Rectal smooth muscle tissue (tissue), 1 donor: Measurements from ENCODE around the gene NOD2.

Source experiments
- H3K27ac ChIP-seq: one replicate; pipeline ENCODE4 v1.7.0; 2013; ENCODE audit warnings: low read depth, low read length, inconsistent platforms
- H3K27me3 ChIP-seq: one replicate; pipeline ENCODE4 v1.7.0; 2013; ENCODE audit warnings: low read length; ENCODE audit not compliant: control insufficient read depth, insufficient read depth
- H3K36me3 ChIP-seq: one replicate; pipeline ENCODE4 v1.7.0; 2013; ENCODE audit warnings: low read length; ENCODE audit not compliant: control insufficient read depth, insufficient read depth
- H3K4me1 ChIP-seq: one replicate; pipeline ENCODE4 v1.7.0; 2013; ENCODE audit warnings: low read length; ENCODE audit not compliant: control insufficient read depth, insufficient read depth
- H3K4me3 ChIP-seq: one replicate; pipeline ENCODE4 v1.7.0; 2013; ENCODE audit warnings: low read length
- H3K9ac ChIP-seq: one replicate; pipeline ENCODE4 v1.7.0; 2013; ENCODE audit warnings: low read length

NOD2 gene

GRCh38 chr16:50776037-50776436, 82.6 kb downstream of the NOD2 start:
- Histone ChIP-seq H3K9ac (no peak overlapping the region), H3K4me1 (no peaks in the 10 kb centered on the region), H3K36me3 (peaks cover 2% of the 10 kb centered on the region), H3K27me3 (no peaks in the 10 kb centered on the region), H3K4me3 (no peak overlapping the region), H3K27ac (no peak overlapping the region)

GRCh38 chr16:50778284-50779163, 85.1 kb downstream of the NOD2 start:
- Histone ChIP-seq H3K27me3 (no peaks in the 10 kb centered on the region), H3K4me1 (no peaks in the 10 kb centered on the region), H3K36me3 (peaks cover 8% of the 10 kb centered on the region), H3K4me3 (no peak overlapping the region), H3K9ac (no peak overlapping the region), H3K27ac (no peak overlapping the region)

DNA sequence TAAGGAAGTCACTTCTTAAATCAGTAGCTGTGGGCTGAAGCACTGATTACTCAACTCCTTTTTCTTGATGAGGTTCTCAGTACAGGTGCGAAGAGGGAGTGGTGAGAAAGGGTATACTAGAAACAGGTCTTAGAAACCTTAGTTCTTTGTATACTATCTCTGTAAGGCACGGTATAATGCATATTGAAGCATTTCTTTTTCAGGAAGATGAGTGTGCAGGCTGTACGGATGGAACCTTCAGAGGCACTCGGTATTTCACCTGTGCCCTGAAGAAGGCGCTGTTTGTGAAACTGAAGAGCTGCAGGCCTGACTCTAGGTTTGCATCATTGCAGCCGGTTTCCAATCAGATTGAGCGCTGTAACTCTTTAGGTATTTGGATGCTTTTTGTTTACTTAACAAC, 87.6 kb downstream of the NOD2 start:
- Histone ChIP-seq H3K27ac (no peak overlapping the region), H3K9ac (no peak overlapping the region), H3K36me3 (peaks cover 6% of the 10 kb centered on the region)

DNA sequence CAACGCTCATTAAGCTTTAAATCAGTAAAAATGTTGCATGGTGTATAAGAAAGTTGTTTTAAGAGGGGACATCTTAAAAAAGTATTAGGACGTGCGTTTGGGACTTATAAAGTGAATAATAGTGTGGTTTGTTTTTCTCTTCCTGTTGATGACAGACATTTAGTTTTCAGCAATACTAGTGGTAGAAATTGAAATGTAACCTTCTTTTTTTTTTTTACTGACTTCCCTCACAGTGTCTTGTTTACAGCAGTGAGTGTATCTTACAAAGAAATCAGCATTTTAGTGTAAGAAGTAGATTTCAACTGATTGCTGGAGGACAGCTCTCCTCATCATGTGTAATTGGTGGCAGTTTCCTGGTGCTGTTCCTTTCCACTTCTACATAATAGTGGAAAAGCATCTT, 88.1 kb downstream of the NOD2 start:
- Histone ChIP-seq H3K27me3 (no peaks in the 10 kb centered on the region), H3K27ac (no peak overlapping the region), H3K36me3 (peaks cover 6% of the 10 kb centered on the region), H3K4me3 (no peak overlapping the region), H3K4me1 (no peaks in the 10 kb centered on the region), H3K9ac (no peak overlapping the region)

More for the DNA sequence above, 87.6 kb downstream of the NOD2 start:
- Histone ChIP-seq H3K4me3 (no peak overlapping the region), H3K27me3 (no peaks in the 10 kb centered on the region), H3K4me1 (no peaks in the 10 kb centered on the region)
